GM12892 (cell line): ENCODE measurements around the gene RNF151.

Source experiments
- DNase-seq: peaks from one replicate; pipeline ENCODE4 v3.0.0; 2011; ENCODE audit not compliant: insufficient read length
- FAIRE-seq: peaks from 2 replicates; lab custom pipeline; 2011; peaks lifted over from hg19 to GRCh38; lab: Jason Lieb, UNC
- POLR2A ChIP-seq: IDR thresholded peaks from 2 replicates; pipeline ENCODE4 v1.6.1; 2011; ENCODE audit warnings: low read depth, low read length, control low read depth
- POLR2AphosphoS5 ChIP-seq: IDR thresholded peaks from 2 replicates; pipeline ENCODE4 v1.6.1; 2011; ENCODE audit warnings: low read depth, low read length, control low read depth
- TAF1 ChIP-seq: IDR thresholded peaks from 2 replicates; pipeline ENCODE4 v1.6.1; 2011; ENCODE audit warnings: low read depth, mild to moderate bottlenecking, control low read depth, low read length, borderline replicate concordance

RNF151 gene

GRCh38 chr16:1992704-1993317 lies 26.2 kb downstream of the RNF151 start:
- DNase-seq = no peak
- no peak for FAIRE-seq
- no peak for TF ChIP-seq POLR2A
- TF ChIP-seq TAF1 = no peak
- no peak for TF ChIP-seq POLR2AphosphoS5

GRCh38 chr16:1993731-1994131 lies 27.1 kb downstream of the RNF151 start:
- TF ChIP-seq POLR2A = no peak
- no peak for TF ChIP-seq TAF1
- no peak for TF ChIP-seq POLR2AphosphoS5
- no peak for DNase-seq
- no peak for FAIRE-seq

- TF ChIP-seq TAF1 (no peak), POLR2A (0 out of 2 replicates have a peak, but pooled peaks have one; percentile 2)
- FAIRE-seq = no peak
- DNase-seq = no peak
These were observed 31.1 kb downstream of the RNF151 start for GRCh38 chr16:1997494-1998359.

GRCh38 chr16:1998360-1998835 lies 31.7 kb downstream of the RNF151 start:
- DNase-seq = no peak
- TF ChIP-seq POLR2AphosphoS5 (no peak), POLR2A (no peak), TAF1 (no peak)
- no peak for FAIRE-seq

- FAIRE-seq (no peak), DNase-seq (no peak)
- TF ChIP-seq TAF1 (no peak), POLR2A (no peak; the same call in 1 of the 2 replicates), POLR2AphosphoS5 (peak; percentile 18; the same call in 1 of the 2 replicates)
These were observed 32.5 kb downstream of the RNF151 start for GRCh38 chr16:1998852-1999801.

DNA sequence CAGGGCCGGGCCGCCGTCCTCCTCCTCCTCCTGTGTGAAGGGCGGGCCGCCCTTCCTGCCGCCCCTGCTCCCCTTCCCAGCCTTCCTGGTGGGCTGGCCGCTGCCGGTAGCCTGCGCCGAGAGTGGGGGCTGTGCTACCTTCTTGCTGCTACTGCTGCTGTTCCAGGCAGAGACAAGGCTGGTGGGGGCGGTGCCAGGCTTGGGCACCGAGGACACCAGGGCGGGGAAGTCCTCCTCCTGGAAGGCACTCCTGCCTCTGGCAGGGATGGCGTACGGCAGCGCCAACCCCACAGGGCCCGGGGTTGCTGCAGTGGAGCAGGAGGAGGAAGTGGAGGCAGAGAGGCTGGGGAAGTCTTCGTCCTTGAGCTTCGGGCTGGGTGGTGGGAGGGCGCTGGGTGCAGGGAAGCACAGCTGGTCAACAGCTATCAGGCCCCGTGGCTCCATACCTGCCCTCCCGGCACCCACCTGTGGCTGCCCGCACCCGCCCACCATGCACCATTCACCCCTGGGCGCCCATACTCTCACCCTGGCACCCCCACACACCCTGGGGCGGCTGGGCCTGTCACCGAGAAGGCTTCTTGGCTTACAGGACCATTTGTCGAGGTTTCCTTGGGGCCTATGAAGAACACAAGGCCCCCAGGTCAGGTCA lies 33.3 kb downstream of the RNF151 start:
- FAIRE-seq (no peak), DNase-seq (no peak)
- TF ChIP-seq POLR2AphosphoS5 (no peak), TAF1 (no peak), POLR2A (no peak; the same call in 1 of the 2 replicates)

DNA sequence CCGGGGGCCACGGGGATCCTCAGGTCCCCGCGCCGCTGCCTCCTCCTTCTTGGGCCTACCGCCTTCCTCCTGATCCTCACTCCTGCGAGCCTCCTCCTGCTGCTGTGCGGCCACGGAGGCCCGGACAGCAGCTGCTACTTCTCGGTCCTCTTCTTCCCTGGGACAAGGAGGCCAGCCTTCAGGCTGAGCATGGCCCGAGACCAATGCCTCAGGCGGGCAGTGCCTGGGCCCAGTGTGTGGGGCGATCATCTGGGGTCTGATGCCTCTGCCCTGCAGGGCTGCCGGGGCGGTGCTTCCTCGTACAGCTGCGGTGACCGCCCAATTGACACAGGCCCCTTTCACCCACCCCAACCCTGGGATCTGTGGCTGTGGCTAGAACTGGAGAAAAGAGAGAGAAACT lies 34.4 kb downstream of the RNF151 start:
- FAIRE-seq (no peak), DNase-seq (no peak)
- TF ChIP-seq TAF1 (no peak), POLR2AphosphoS5 (no peak; the same call in 1 of the 2 replicates), POLR2A (no peak)

GRCh38 chr16:2001456-2002355 lies 35.0 kb downstream of the RNF151 start:
- no peak; the same call in 1 of the 2 replicates for TF ChIP-seq POLR2AphosphoS5
- TF ChIP-seq POLR2A = no peak
- TF ChIP-seq TAF1 = no peak
- FAIRE-seq (no peak), DNase-seq (no peak)

DNA sequence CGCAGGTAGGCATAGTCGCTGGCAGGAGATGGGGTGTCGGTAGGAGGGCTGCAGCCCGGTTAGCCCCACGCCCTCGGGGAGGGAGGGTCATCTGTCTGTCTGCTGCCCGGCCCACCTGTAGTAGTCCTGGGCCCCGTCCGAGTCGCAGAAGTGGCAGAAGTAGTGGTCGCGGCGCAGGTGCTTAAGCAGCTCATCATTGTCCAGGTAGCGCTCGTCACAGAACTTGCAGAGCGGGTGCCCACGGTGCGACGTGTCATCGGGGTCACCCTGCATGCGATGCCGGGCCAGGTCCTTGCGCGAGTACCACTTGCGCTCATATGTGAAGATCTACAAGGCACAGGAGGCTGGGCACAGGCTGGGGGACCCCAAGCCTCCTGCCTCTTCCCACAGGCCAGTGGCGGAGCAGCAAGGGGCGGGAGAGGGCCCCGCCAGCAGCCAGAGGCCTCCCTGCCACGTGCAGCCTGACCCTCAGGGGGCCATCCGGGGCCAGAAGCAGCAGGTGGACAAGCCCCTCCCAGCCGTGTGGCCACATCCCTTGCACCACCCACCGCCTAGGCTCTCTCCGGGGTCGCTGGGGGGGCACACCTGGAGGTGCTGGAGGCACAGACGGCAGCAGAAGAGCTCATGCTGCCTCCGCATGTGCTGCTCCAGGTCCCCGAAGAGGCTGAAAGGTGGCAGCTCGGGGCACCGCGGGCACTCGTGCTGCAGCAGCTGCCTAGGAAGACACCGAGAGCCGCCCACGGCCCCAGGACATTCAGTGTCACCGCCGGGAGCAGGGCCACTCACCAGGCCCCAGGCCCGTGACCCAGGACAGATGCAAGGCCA lies 36.0 kb downstream of the RNF151 start:
- FAIRE-seq (no peak), DNase-seq (no peak)
- TF ChIP-seq POLR2A = no peak
- TF ChIP-seq TAF1 = no peak
- TF ChIP-seq POLR2AphosphoS5 = peak; percentile 8; the same call in 1 of the 2 replicates
